HEK293 (cell line): ENCODE results near the gene EPHA2.

Experiments used
- CTCF ChIA-PET: fragments of 350-600 bp; formaldehyde crosslinking; extraction: SDS; loops from one replicate; lab custom pipeline; 2021; ENCODE audit warnings: antibody characterized with exemption; lab: Yijun Ruan, JAX
- POLR2A ChIA-PET: fragments of 300-600 bp; formaldehyde crosslinking; extraction: SDS; loops from one replicate; lab custom pipeline; 2020; ENCODE audit warnings: antibody characterized with exemption, inconsistent platforms; lab: Yijun Ruan, JAX
- H3K27ac ChIP-seq: fragments of 200-500 bp; sonication (Bioruptor generic); 2 replicates; pipeline ENCODE4 v1.5.1; 2014; ENCODE audit warnings: low read depth, low read length, control low read depth, inconsistent platforms; ENCODE audit errors: extremely low read depth
- H3K36me3 ChIP-seq, 2 experiments: fragments of 200-500 bp in 1 of 2; sonication (Bioruptor generic) in 1 of 2; 1 replicate in 1 of 2; 2 replicates in 1 of 2; pipeline ENCODE4 v1.5.1; 2014 to 2017; ENCODE audit warnings: inconsistent platforms in 2 of 2, low read length in 2 of 2; ENCODE audit not compliant: control insufficient read depth in 2 of 2, insufficient read depth in 1 of 2
- H3K4me1 ChIP-seq: fragments of 200-500 bp; sonication (Bioruptor generic); 2 replicates; pipeline ENCODE4 v1.5.1; 2014; ENCODE audit warnings: mild to moderate bottlenecking, low read length, inconsistent platforms; ENCODE audit not compliant: control insufficient read depth, insufficient read depth
- H3K4me3 ChIP-seq: 2 replicates; pipeline ENCODE4 v1.5.1; 2011; ENCODE audit warnings: low read depth, mild to moderate bottlenecking, control low read depth, low read length, moderate library complexity
- H3K9me3 ChIP-seq: fragments of 200-500 bp; sonication (Bioruptor generic); 2 replicates; pipeline ENCODE4 v1.5.1; 2014; ENCODE audit warnings: low read depth, low read length, inconsistent platforms; ENCODE audit not compliant: control insufficient read depth, insufficient read depth
- ATF2 ChIP-seq: fragments of 450-650 bp; formaldehyde crosslinking; IDR thresholded peaks from 2 replicates; pipeline ENCODE4 v1.5.1; 2016; ENCODE audit warnings: missing biosample characterization, missing genetic modification characterization, low read depth
- BCL11B ChIP-seq: fragments of 450-650 bp; formaldehyde crosslinking; IDR thresholded peaks from 2 replicates; pipeline ENCODE4 v1.5.1; 2016; ENCODE audit warnings: low read depth, missing biosample characterization, missing genetic modification characterization
- BCL6B ChIP-seq: fragments of 450-650 bp; formaldehyde crosslinking; IDR thresholded peaks from 2 replicates; pipeline ENCODE4 v1.5.1; 2017; ENCODE audit warnings: missing biosample characterization, missing genetic modification characterization
- GFI1B ChIP-seq: fragments of 450-650 bp; formaldehyde crosslinking; IDR thresholded peaks from 2 replicates; pipeline ENCODE4 v1.5.1; 2016; ENCODE audit warnings: missing biosample characterization, missing genetic modification characterization
- GLIS2 ChIP-seq: fragments of 450-650 bp; formaldehyde crosslinking; IDR thresholded peaks from 2 replicates; pipeline ENCODE4 v1.5.1; 2016; ENCODE audit warnings: missing biosample characterization, missing genetic modification characterization
- SALL2 ChIP-seq: fragments of 450-650 bp; formaldehyde crosslinking; IDR thresholded peaks from 2 replicates; pipeline ENCODE4 v1.5.0; 2017; ENCODE audit warnings: missing biosample characterization, mild to moderate bottlenecking, missing genetic modification characterization, borderline replicate concordance
- SP2 ChIP-seq: fragments of 450-650 bp; formaldehyde crosslinking; IDR thresholded peaks from 2 replicates; pipeline ENCODE4 v1.5.1; 2016; ENCODE audit warnings: missing biosample characterization, missing genetic modification characterization
- WT1 ChIP-seq: fragments of 450-650 bp; formaldehyde crosslinking; IDR thresholded peaks from 2 replicates; pipeline ENCODE4 v1.5.1; 2016; ENCODE audit warnings: missing biosample characterization, missing genetic modification characterization
- ZBTB48 ChIP-seq: fragments of 450-650 bp; formaldehyde crosslinking; IDR thresholded peaks from 2 replicates; pipeline ENCODE4 v1.5.1; 2016; ENCODE audit warnings: missing biosample characterization, missing genetic modification characterization
- ZNF133 ChIP-seq: fragments of 450-650 bp; formaldehyde crosslinking; IDR thresholded peaks from 2 replicates; pipeline ENCODE4 v1.5.1; 2016; ENCODE audit warnings: missing biosample characterization, missing genetic modification characterization
- ZNF140 ChIP-seq: fragments of 450-650 bp; formaldehyde crosslinking; IDR thresholded peaks from 2 replicates; pipeline ENCODE4 v1.5.1; 2016; ENCODE audit warnings: missing biosample characterization, missing genetic modification characterization
- ZNF184 ChIP-seq: fragments of 450-650 bp; IDR thresholded peaks from 2 replicates; pipeline ENCODE4 v1.5.1; 2018; ENCODE audit warnings: missing biosample characterization, mild to moderate bottlenecking, missing genetic modification characterization
- ZNF248 ChIP-seq: fragments of 450-650 bp; formaldehyde crosslinking; IDR thresholded peaks from 2 replicates; pipeline ENCODE4 v1.5.1; 2017; ENCODE audit warnings: missing biosample characterization, missing genetic modification characterization
- ZNF26 ChIP-seq: fragments of 450-650 bp; formaldehyde crosslinking; IDR thresholded peaks from 2 replicates; pipeline ENCODE4 v1.5.1; 2016; ENCODE audit warnings: missing biosample characterization, missing genetic modification characterization
- ZNF510 ChIP-seq: fragments of 450-650 bp; formaldehyde crosslinking; IDR thresholded peaks from 2 replicates; pipeline ENCODE4 v1.5.1; 2018; ENCODE audit warnings: mild to moderate bottlenecking, missing genetic modification characterization, missing biosample characterization; ENCODE audit not compliant: insufficient replicate concordance
- ZNF548 ChIP-seq: fragments of 450-650 bp; formaldehyde crosslinking; IDR thresholded peaks from 2 replicates; pipeline ENCODE4 v1.5.1; 2016; ENCODE audit warnings: missing biosample characterization, missing genetic modification characterization
- ZNF560 ChIP-seq: fragments of 450-650 bp; formaldehyde crosslinking; IDR thresholded peaks from 2 replicates; pipeline ENCODE4 v1.5.1; 2017; ENCODE audit warnings: missing biosample characterization, missing genetic modification characterization, borderline replicate concordance
- ZNF600 ChIP-seq: fragments of 450-650 bp; formaldehyde crosslinking; IDR thresholded peaks from 2 replicates; pipeline ENCODE4 v1.5.1; 2016; ENCODE audit warnings: missing biosample characterization, missing genetic modification characterization
- ZNF639 ChIP-seq: fragments of 450-650 bp; formaldehyde crosslinking; IDR thresholded peaks from 2 replicates; pipeline ENCODE4 v1.5.1; 2016; ENCODE audit warnings: missing biosample characterization, missing genetic modification characterization
- ZNF777 ChIP-seq: fragments of 450-650 bp; formaldehyde crosslinking; IDR thresholded peaks from 2 replicates; pipeline ENCODE4 v1.5.1; 2017; ENCODE audit warnings: missing biosample characterization, missing genetic modification characterization, borderline replicate concordance
- ZNF791 ChIP-seq: fragments of 450-650 bp; formaldehyde crosslinking; IDR thresholded peaks from 2 replicates; pipeline ENCODE4 v1.5.1; 2016; ENCODE audit warnings: missing biosample characterization, missing genetic modification characterization
- TF ChIP-seq, protein P1 (sequence below): fragments of 450-650 bp; formaldehyde crosslinking; IDR thresholded peaks from 2 replicates; pipeline ENCODE4 v1.5.1; 2016; ENCODE audit warnings: missing biosample characterization, missing genetic modification characterization
- TF ChIP-seq, protein P2 (sequence below): fragments of 450-650 bp; formaldehyde crosslinking; IDR thresholded peaks from 2 replicates; pipeline ENCODE4 v1.5.1; 2016; ENCODE audit warnings: missing biosample characterization, missing genetic modification characterization

The EPHA2 gene

DNA sequence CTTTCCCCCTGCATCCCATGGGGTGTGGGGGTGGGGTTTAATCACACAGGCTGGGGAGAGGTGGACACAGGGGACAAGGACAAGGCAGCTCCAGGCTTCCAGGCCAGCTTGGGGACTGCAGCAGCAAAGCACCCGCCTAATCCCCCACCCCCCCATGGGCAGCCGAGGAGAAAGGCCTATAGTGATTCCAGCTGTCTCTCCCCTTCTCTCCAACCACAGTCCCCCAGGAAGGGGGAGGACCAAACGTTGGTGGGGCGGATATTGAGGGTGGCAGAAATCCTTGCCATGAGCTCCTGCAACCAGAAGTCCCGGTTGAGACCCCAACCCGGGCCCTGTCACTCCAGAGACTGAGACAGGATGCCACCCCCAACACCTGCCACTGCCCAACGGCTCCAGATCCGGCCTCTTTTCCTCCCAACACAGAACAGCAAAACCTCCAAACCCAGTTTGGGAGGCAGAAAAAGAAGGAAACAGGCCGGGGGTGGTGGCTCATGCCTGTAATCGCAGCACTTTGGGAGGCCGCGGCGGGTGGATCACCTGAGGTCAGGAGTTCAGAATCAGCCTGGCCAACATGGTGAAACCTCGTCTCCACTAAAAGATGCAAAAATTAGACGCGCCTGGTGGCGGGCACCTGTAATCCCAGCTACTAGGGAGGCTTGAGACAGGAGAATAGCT lies 1.7 kb downstream of the EPHA2 start (continued):
- TF ChIP-seq, protein P1, sequence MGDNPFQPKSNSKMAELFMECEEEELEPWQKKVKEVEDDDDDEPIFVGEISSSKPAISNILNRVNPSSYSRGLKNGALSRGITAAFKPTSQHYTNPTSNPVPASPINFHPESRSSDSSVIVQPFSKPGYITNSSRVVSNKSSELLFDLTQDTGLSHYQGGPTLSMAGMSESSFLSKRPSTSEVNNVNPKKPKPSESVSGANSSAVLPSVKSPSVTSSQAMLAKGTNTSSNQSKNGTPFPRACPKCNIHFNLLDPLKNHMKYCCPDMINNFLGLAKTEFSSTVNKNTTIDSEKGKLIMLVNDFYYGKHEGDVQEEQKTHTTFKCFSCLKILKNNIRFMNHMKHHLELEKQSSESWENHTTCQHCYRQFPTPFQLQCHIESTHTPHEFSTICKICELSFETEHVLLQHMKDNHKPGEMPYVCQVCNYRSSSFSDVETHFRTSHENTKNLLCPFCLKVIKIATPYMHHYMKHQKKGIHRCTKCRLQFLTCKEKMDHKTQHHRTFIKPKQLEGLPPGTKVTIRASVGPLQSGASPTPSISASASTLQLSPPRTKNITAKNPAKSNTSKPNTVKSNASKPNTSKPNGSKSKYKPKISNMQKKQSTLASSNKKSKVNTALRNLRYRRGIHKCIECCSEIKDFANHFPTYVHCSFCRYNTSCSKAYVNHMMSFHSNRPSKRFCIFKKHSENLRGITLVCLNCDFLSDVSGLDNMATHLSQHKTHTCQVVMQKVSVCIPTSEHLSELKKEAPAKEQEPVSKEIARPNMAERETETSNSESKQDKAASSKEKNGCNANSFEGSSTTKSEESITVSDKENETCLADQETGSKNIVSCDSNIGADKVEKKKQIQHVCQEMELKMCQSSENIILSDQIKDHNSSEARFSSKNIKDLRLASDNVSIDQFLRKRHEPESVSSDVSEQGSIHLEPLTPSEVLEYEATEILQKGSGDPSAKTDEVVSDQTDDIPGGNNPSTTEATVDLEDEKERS (tag by site-specific recombination) = no peak
- TF ChIP-seq SP2 (tag by site-specific recombination) (peak; percentile 56), SALL2 (tag by site-specific recombination) (no peak), BCL11B (tag by site-specific recombination) (no peak), ZNF184 (tag by site-specific recombination) (no peak), ZNF548 (tag by site-specific recombination) (no peak), ZNF248 (no peak), ZNF639 (tag by site-specific recombination) (no peak), ZNF140 (tag by site-specific recombination) (no peak), BCL6B (tag by site-specific recombination) (no peak), ZNF560 (no peak), ATF2 (tag by site-specific recombination) (no peak), GLIS2 (tag by site-specific recombination) (peak; percentile 46; the same call in 1 of the 2 replicates), ZNF26 (no peak), ZNF133 (no peak)

GRCh38 chr1:16153096-16153998 lies 2.5 kb downstream of the EPHA2 start:
- POLR2A ChIA-PET = interaction anchor here (1.0 to 3.9 kb wide), 4 partner anchors 7 to 28 kb away, joined by 6 to 36 read pairs (median 10); no protein-coding TSS in a partner anchor
- Histone ChIP-seq H3K4me1 (peaks cover 4% of the 10 kb centered on the region; the same call in 1 of the 2 replicates), H3K4me3 (peak overlapping the region; percentile 68), H3K36me3 (peaks cover 0 to 30% of the 10 kb centered on the region in 2 experiments; a peak in 1 of 3 replicates), H3K27ac (no peak overlapping the region; the same call in 1 of the 2 replicates), H3K9me3 (no peaks in the 10 kb centered on the region)
- CTCF ChIA-PET = interaction anchor here (0.5 to 7.8 kb wide), 6 partner anchors 9 to 144 kb away, joined by 3 to 117 read pairs (median 4); no protein-coding TSS in a partner anchor
- no peak for TF ChIP-seq ZNF791
- TF ChIP-seq ZNF600 = peak; percentile 50; the same call in 1 of the 2 replicates
- TF ChIP-seq ZNF510 (tag by site-specific recombination) = no peak
- no peak for TF ChIP-seq ZNF777 (tag by site-specific recombination)
- TF ChIP-seq WT1 (tag by site-specific recombination) = no peak
- TF ChIP-seq SP2 (tag by site-specific recombination) = peak; percentile 26
- no peak for TF ChIP-seq GFI1B (tag by site-specific recombination)
- TF ChIP-seq, protein P2, sequence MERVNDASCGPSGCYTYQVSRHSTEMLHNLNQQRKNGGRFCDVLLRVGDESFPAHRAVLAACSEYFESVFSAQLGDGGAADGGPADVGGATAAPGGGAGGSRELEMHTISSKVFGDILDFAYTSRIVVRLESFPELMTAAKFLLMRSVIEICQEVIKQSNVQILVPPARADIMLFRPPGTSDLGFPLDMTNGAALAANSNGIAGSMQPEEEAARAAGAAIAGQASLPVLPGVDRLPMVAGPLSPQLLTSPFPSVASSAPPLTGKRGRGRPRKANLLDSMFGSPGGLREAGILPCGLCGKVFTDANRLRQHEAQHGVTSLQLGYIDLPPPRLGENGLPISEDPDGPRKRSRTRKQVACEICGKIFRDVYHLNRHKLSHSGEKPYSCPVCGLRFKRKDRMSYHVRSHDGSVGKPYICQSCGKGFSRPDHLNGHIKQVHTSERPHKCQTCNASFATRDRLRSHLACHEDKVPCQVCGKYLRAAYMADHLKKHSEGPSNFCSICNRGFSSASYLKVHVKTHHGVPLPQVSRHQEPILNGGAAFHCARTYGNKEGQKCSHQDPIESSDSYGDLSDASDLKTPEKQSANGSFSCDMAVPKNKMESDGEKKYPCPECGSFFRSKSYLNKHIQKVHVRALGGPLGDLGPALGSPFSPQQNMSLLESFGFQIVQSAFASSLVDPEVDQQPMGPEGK (tag by site-specific recombination) = 0 out of 2 replicates have a peak, but pooled peaks have one; percentile 39
- TF ChIP-seq ZBTB48 (tag by site-specific recombination) = 0 out of 2 replicates have a peak, but pooled peaks have one; percentile 12
